ENCODE data around the gene PIERCE2.

The PIERCE2 gene

DNA sequence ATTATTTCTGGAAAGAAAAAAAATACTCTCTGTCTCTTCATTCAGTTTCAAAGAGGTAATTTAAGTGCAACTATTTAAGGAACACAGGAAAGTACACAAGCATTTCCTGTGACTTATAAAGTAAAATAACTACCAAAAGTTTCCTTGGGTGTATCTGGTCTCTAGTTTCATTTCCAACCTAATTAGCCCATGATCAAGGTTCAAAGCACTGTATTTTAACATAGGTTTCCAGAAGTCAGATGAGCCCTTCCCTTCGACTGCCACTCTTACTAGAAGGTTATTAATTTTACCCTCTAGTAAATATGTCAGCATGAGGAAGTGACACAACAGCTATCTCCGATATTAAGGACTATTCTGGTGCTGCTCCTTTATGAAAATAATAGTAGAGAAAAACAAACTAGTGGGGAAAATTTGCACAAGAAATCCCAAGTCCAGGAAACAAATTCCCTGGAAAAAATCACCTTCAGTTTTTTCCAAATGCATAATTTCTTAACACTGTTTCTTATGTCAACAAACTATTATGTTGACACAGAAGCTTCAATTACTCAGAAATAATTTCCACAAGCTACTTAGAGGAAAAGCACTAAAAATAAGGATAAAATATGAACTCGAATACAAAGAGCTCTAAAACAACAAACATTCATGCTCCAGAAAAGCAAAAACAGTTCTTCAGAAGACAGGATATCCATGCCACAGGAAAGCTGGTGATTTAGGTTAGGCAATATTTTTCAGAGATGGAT lies 35.4 kb upstream of the PIERCE2 start:
- Histone ChIP-seq H3K4me3 (ENCODE audit: low read depth, low read length) (no peak overlapping the region), H3K36me3 (replicated peaks) (peaks cover 7% of the 10 kb centered on the region), H3K27ac (no peak overlapping the region), H3K27me3 (replicated peaks) (no peaks in the 10 kb centered on the region)
- no peak for DNase-seq
- in situ Hi-C loops (cut with HindIII; ENCODE audit: low pct_ligation_motif_present, low sequenced_read_pairs) = no loop called here
- TF ChIP-seq CTCF (IDR thresholded peaks at IDR 0.05; ENCODE audit: low read depth, low read length, missing control alignments) = no peak

DNA sequence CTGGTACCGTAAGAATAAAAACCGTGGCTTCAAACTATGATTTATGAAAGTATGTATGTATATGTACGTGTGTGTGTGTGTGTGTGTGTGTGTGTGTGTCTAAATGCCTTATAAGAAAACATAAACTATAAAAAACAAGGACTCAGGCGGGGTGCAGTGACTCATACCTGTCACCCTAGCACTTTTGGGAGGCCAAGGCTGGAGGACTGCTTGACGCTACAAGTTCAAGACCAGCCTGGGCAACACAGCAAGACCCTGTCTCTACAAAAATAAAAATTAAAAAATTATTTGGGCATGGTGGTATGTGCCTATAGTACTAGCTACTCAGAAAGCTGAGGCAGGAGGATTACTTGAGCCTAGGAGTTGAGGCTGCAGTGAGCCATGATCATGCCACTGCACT lies 29.2 kb upstream of the PIERCE2 start:
- no peak for TF ChIP-seq CTCF (IDR thresholded peaks at IDR 0.05; ENCODE audit: low read depth, low read length, missing control alignments)
- Histone ChIP-seq H3K27ac (no peak overlapping the region), H3K4me3 (ENCODE audit: low read depth, low read length) (no peak overlapping the region), H3K36me3 (replicated peaks) (peaks cover 15% of the 10 kb centered on the region), H3K27me3 (replicated peaks) (no peaks in the 10 kb centered on the region)
- DNase-seq = no peak
- in situ Hi-C loops (cut with HindIII; ENCODE audit: low pct_ligation_motif_present, low sequenced_read_pairs) = no loop called here

- Histone ChIP-seq H3K27me3 (replicated peaks) (no peaks in the 10 kb centered on the region), H3K36me3 (replicated peaks) (peaks cover 10% of the 10 kb centered on the region), H3K4me3 (ENCODE audit: low read depth, low read length) (no peak overlapping the region), H3K27ac (no peak overlapping the region)
- in situ Hi-C loops (cut with HindIII; ENCODE audit: low pct_ligation_motif_present, low sequenced_read_pairs) = no loop called here
- no peak for TF ChIP-seq CTCF (IDR thresholded peaks at IDR 0.05; ENCODE audit: low read depth, low read length, missing control alignments)
- no peak for DNase-seq
Observed at GRCh38 chr15:55381595-55381994, 26.7 kb upstream of the PIERCE2 start.

DNA sequence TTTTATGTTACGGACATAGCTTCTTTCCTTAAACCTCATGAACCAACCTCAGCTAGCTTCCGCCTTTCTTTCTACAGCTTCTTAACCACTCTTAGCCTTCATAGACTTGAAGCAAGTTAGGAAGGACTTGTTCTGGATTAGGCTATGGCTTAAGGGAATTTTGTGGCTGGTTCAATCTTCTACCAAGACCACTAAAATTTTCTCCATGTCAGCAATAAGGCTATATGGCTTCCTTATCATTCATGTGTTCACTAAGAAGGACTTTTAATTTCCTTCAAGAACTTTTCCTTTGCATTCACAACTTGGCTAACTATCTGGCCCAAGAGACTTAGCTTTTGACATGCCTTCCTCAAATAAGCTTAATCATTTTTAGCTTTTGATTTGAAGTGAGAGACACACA lies 24.6 kb upstream of the PIERCE2 start:
- DNase-seq = no peak
- peaks cover 14% of the 10 kb centered on the region for H3K36me3 ChIP-seq (replicated peaks)
- TF ChIP-seq CTCF (IDR thresholded peaks at IDR 0.05; ENCODE audit: low read depth, low read length, missing control alignments) = no peak
- no peak overlapping the region for H3K27ac ChIP-seq
- H3K27me3 ChIP-seq (replicated peaks) = no peaks in the 10 kb centered on the region
- in situ Hi-C loops (cut with HindIII; ENCODE audit: low pct_ligation_motif_present, low sequenced_read_pairs) = no loop called here
- H3K4me3 ChIP-seq (ENCODE audit: low read depth, low read length) = no peak overlapping the region

- no peak for TF ChIP-seq CTCF (IDR thresholded peaks at IDR 0.05; ENCODE audit: low read depth, low read length, missing control alignments)
- Histone ChIP-seq H3K4me3 (ENCODE audit: low read depth, low read length) (no peak overlapping the region), H3K36me3 (replicated peaks) (peaks cover 12% of the 10 kb centered on the region), H3K27me3 (replicated peaks) (no peaks in the 10 kb centered on the region), H3K27ac (no peak overlapping the region)
- no peak for DNase-seq
- in situ Hi-C loops (cut with HindIII; ENCODE audit: low pct_ligation_motif_present, low sequenced_read_pairs) = no loop called here
Observed at GRCh38 chr15:55387027-55387426, 21.3 kb upstream of the PIERCE2 start.

- in situ Hi-C loops (cut with HindIII; ENCODE audit: low pct_ligation_motif_present, low sequenced_read_pairs) = no loop called here
- Histone ChIP-seq H3K4me3 (ENCODE audit: low read depth, low read length) (no peak overlapping the region), H3K27me3 (replicated peaks) (no peaks in the 10 kb centered on the region), H3K27ac (peak overlapping the region; percentile 86), H3K36me3 (replicated peaks) (peaks cover 5% of the 10 kb centered on the region)
- peak; percentile 56 for DNase-seq
- TF ChIP-seq CTCF (IDR thresholded peaks at IDR 0.05; ENCODE audit: low read depth, low read length, missing control alignments) = no peak
Observed at GRCh38 chr15:55389264-55389607, 19.1 kb upstream of the PIERCE2 start.

All from brain microvascular endothelial cell (primary cell).